Hepatocyte (in vitro differentiated cells): ENCODE data around the gene USE1.

Experiments used
- EZH2 ChIP-seq: fragments of 200-600 bp; sonication (generic); IDR thresholded peaks from 2 replicates; pipeline ENCODE4 v1.6.1; 2016; ENCODE audit warnings: antibody characterized with exemption, mild to moderate bottlenecking, borderline replicate concordance
- EZH2phosphoT487 ChIP-seq: fragments of 200-600 bp; sonication (generic); IDR thresholded peaks from one replicate; pipeline ENCODE4 v1.6.1; 2018; ENCODE audit warnings: antibody characterized with exemption, mild to moderate bottlenecking, low read depth, moderate library complexity; ENCODE audit not compliant: unreplicated experiment, severe bottlenecking
- TF ChIP-seq, protein P1 (sequence below): fragments of 200-600 bp; sonication (generic); IDR thresholded peaks from 2 replicates; pipeline ENCODE4 v1.5.1; 2016; ENCODE audit warnings: antibody characterized with exemption, mild to moderate bottlenecking; ENCODE audit not compliant: poor library complexity

GRCh38 chr19:17184371-17184841 lies 30.8 kb upstream of the USE1 start:
- TF ChIP-seq, protein P1, sequence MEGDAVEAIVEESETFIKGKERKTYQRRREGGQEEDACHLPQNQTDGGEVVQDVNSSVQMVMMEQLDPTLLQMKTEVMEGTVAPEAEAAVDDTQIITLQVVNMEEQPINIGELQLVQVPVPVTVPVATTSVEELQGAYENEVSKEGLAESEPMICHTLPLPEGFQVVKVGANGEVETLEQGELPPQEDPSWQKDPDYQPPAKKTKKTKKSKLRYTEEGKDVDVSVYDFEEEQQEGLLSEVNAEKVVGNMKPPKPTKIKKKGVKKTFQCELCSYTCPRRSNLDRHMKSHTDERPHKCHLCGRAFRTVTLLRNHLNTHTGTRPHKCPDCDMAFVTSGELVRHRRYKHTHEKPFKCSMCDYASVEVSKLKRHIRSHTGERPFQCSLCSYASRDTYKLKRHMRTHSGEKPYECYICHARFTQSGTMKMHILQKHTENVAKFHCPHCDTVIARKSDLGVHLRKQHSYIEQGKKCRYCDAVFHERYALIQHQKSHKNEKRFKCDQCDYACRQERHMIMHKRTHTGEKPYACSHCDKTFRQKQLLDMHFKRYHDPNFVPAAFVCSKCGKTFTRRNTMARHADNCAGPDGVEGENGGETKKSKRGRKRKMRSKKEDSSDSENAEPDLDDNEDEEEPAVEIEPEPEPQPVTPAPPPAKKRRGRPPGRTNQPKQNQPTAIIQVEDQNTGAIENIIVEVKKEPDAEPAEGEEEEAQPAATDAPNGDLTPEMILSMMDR: no peak
- TF ChIP-seq EZH2: no peak
- TF ChIP-seq EZH2phosphoT487: no peak
